ENCODE measurements around the gene GTF3C5. TPM values are rescaled to one million over a fixed set of nuclear protein-coding genes. Genes with fewer than 3 reads are reported as not detected.

The GTF3C5 gene
- total and polyA plus RNA-seq, 9 of the 15 experiments (the other 6 are each of a cell fraction or from before 2014, with no cell fraction given) = 3.8 to 118 (median 83.7) TPM

DNA sequence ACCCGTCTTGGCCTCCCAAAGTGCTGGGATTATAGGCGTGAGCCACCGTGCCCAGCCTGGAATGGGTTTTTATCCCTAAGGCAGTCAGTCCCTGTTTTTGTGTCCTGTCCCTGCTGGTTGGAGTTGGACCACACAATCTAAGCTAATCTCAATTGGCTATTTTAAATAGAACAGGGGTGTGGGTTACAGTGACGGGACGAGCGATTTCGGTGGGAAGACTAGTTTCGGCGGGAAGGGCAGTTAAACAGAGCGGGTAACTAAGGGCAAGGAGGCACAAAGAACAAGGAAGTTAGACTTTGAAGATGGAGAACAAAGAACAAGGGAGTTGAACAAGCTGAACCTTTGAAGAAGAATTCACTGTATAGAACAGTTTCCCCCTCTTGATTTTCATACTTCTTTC lies 1.4 kb downstream of the GTF3C5 start (continued):
- TF ChIP-seq CHD4 (IDR thresholded peaks at IDR 0.05; ENCODE audit: insufficient read depth, insufficient replicate concordance, low read depth, low read length, poor library complexity, severe bottlenecking) (no peak), ZNF707 (CRISPR knock-in tag; conservative IDR thresholded peaks at IDR 0.05) (no peak), GTF2F1 (IDR thresholded peaks at IDR 0.05; ENCODE audit: low read depth, low read length) (no peak), ARID2 (IDR thresholded peaks at IDR 0.05) (no peak)

DNA sequence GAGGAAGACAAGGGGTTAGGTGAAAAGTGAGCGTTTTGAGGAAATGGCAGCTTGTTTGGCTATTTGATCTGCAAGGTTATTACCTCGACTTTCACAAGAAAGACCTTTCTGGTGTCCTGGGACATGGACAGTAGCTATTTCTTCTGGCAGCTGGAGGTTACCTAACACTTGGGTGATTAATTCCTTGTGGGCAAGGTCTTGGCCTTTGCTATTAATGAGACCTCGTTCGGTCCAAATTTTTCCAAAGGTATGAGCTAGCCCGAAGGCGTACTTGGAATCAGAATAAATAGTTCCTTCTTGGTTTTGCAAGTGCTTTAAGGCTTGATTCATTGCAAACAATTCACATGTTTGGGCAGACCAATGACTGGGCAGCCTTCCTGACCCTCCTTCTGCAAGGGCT lies 4.9 kb downstream of the GTF3C5 start:
- intact Hi-C loops (cut with micrococcal nuclease) = no loop called here
- H3K9ac ChIP-seq (ENCODE audit: insufficient read depth in 1 of 2, low read depth in 2 of 2, low read length in 2 of 2) = no peak overlapping the region
- no TSS peak for BruUV-seq (replicated peaks)

More for the DNA sequence above, 4.9 kb downstream of the GTF3C5 start:
- Histone ChIP-seq H3K4me1 (replicated peaks in 1 of 2; ENCODE audit: control insufficient read depth in 2 of 2, insufficient read depth in 2 of 2, low read length in 2 of 2) (peaks cover 7 to 12% of the 10 kb centered on the region in 2 experiments; a peak in 3 of 5 replicates), H3K9me3 (replicated peaks; ENCODE audit: control insufficient read depth, insufficient read depth, low read depth, low read length) (peaks cover 14% of the 10 kb centered on the region; the same call in 1 of the 2 replicates), H2AFZ (ENCODE audit: low read depth, low read length) (no peak overlapping the region), H3K36me3 (ENCODE audit: control insufficient read depth, insufficient read depth, low read length) (peaks cover 66% of the 10 kb centered on the region), H3K4me3 (no peak overlapping the region), H4K20me1 (replicated peaks; ENCODE audit: control insufficient read depth, insufficient read depth, low read length) (peaks cover 5% of the 10 kb centered on the region), H3K79me2 (ENCODE audit: control insufficient read depth, insufficient read depth, low read length) (peaks cover 97% of the 10 kb centered on the region), H3K4me2 (ENCODE audit: insufficient read depth, low read length) (no peak overlapping the region), H3K27ac (ENCODE audit: extremely low read depth, low read depth, low read length) (no peak overlapping the region), H3K9me1 (ENCODE audit: control insufficient read depth, insufficient read depth, low read length) (peaks cover 5% of the 10 kb centered on the region), H3K27me3 (ENCODE audit: control insufficient read depth in 2 of 2, insufficient read depth in 2 of 2, low read length in 2 of 2) (no peaks in the 10 kb centered on the region)
- FAIRE-seq = no peak
- POLR2A ChIA-PET = no interaction called here
- CTCF ChIA-PET (ENCODE audit: low intra/inter-chr PET ratio) = no interaction called here
- TF ChIP-seq POU5F1 (IDR thresholded peaks at IDR 0.05; ENCODE audit: borderline replicate concordance, low read depth, low read length, partially characterized antibody) = no peak
- no peak for TF ChIP-seq NCOR1 (IDR thresholded peaks at IDR 0.05)
- no peak for TF ChIP-seq FOXM1 (IDR thresholded peaks at IDR 0.05; ENCODE audit: low read depth)
- no peak for TF ChIP-seq FOXM1 (CRISPR knock-in tag; IDR thresholded peaks at IDR 0.05; ENCODE audit: low read depth)
- no peak for TF ChIP-seq PYGO2 (tag; IDR thresholded peaks at IDR 0.05)
- no peak for TF ChIP-seq EP400 (IDR thresholded peaks at IDR 0.05)
- ATAC-seq = no peak
- WGBS (ENCODE audit: insufficient coverage, low coverage, missing lambda C conversion rate) = 92% methylated on average over 6 of the region's 6 CpGs
- in situ Hi-C loops (cut with MboI) = no loop called here
- no peak for DNase-seq (ENCODE audit: extremely low read depth in 1 of 4, low spot score in 3 of 4)
